ENCODE data around the gene SORBS1.

The SORBS1 gene

GRCh38 chr10:95335933-95336699, 225.1 kb downstream of the SORBS1 start:
- no peak for DNase-seq

GRCh38 chr10:95334805-95335144, 226.4 kb downstream of the SORBS1 start:
- DNase-seq, result no peak

GRCh38 chr10:95333997-95334804, 227.0 kb downstream of the SORBS1 start:
- DNase-seq, result no peak

GRCh38 chr10:95332666-95333249, 228.4 kb downstream of the SORBS1 start:
- no peak for DNase-seq

- DNase-seq, result no peak
These were observed 229.5 kb downstream of the SORBS1 start for GRCh38 chr10:95331596-95332130.

- no peak for DNase-seq
These were observed 230.2 kb downstream of the SORBS1 start for GRCh38 chr10:95330966-95331453.

- no peak for DNase-seq
These were observed 231.9 kb downstream of the SORBS1 start for GRCh38 chr10:95329296-95329695.

- no peak for DNase-seq
These were observed 233.2 kb downstream of the SORBS1 start for GRCh38 chr10:95328013-95328412.

GRCh38 chr10:95327367-95327766, 233.8 kb downstream of the SORBS1 start:
- no peak for DNase-seq

- no peak for DNase-seq
These were observed 234.8 kb downstream of the SORBS1 start for GRCh38 chr10:95326396-95326795.

- DNase-seq, result no peak
These were observed 235.3 kb downstream of the SORBS1 start for GRCh38 chr10:95325863-95326262.

GRCh38 chr10:95324436-95325268, 236.5 kb downstream of the SORBS1 start:
- DNase-seq, result no peak

GRCh38 chr10:95321554-95322301, 239.4 kb downstream of the SORBS1 start:
- DNase-seq, result no peak

GRCh38 chr10:95319239-95319638, 241.9 kb downstream of the SORBS1 start:
- no peak for DNase-seq

GRCh38 chr10:95315509-95315908, 245.7 kb downstream of the SORBS1 start:
- no peak for DNase-seq

- DNase-seq, result no peak
These were observed 246.8 kb downstream of the SORBS1 start for GRCh38 chr10:95314192-95314918.

GRCh38 chr10:95312986-95313495, 248.1 kb downstream of the SORBS1 start:
- no peak for DNase-seq

- DNase-seq, result no peak
These were observed 248.9 kb downstream of the SORBS1 start for GRCh38 chr10:95312257-95312656.

- no peak for DNase-seq
These were observed 251.2 kb downstream of the SORBS1 start for GRCh38 chr10:95309958-95310357.

GRCh38 chr10:95308389-95309302, 252.5 kb downstream of the SORBS1 start:
- DNase-seq, result no peak
